T-helper 22 cell (primary cell): ENCODE measurements around the gene ARHGAP26.

Source experiments
- DNase-seq: peaks from one replicate; pipeline ENCODE4 v3.0.0-alpha.2; 2020; ENCODE audit warnings: low read depth

Gene ARHGAP26

GRCh38 chr5:142873831-142874230 is 103.7 kb downstream of the ARHGAP26 start:
- DNase-seq: no peak

DNA sequence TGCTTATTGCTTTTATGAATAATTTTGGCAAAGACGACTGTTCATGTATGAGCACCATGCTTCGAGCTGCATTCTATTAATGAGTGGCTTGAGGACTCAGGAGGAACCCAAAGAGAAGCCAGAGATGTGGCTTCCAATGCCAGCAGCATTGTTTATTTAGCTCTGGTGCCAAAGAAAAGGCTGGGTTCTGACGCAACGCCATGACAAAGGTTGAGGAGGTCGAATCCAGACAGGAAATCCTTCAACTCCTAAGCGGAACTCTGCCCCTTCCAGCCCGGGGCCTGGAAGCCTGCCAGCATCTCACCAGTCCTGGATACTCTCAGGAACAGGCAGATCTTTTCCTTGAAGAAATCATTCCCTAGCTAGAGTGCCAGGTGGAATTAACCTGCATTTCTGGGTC is 104.4 kb downstream of the ARHGAP26 start:
- DNase-seq: no peak

DNA sequence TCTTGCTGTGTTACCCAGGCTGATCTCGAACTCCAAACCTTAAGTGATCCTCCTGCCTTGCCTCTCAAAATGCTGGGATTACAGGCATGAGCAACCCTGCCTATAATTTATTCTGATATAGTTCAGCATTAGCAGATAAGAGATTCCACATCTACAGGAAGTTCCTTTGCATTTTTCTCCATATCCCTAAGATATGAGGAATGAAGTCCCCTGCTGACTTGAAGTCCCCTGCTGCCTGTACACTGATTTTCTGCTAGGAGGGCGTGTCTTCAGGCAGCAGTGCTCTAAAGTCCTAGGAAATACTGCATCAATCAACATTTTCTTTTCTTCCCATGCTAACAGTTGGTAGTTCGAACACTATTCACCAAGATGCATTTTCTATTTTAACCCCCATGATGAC is 105.8 kb downstream of the ARHGAP26 start:
- DNase-seq: no peak

- no peak for DNase-seq
Measured at GRCh38 chr5:142876817-142877216, 106.6 kb downstream of the ARHGAP26 start.

GRCh38 chr5:142878111-142878510 is 107.9 kb downstream of the ARHGAP26 start:
- DNase-seq: no peak

DNA sequence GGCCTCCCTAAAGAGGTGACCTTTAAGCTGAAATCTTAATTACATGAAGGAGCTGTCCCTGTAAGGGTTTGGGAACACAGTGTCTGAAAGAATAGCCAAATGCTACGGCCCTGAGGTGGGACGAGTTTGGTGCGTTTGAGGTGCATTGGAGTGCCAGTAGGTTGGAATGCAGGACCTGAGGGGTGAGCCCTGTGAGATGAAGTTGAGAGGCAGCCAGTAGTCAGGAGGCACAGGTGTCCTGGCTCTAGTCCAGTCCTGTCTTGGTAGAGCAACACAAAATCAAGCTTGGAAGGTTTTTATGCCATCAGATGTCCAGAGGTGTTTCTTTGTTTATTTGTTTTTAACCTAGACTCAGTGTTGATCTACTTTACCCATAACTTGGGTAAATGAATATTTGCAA is 108.5 kb downstream of the ARHGAP26 start:
- no peak for DNase-seq

GRCh38 chr5:142881076-142881783 is 111.1 kb downstream of the ARHGAP26 start:
- DNase-seq: no peak

GRCh38 chr5:142881784-142882126 is 111.6 kb downstream of the ARHGAP26 start:
- DNase-seq: no peak

DNA sequence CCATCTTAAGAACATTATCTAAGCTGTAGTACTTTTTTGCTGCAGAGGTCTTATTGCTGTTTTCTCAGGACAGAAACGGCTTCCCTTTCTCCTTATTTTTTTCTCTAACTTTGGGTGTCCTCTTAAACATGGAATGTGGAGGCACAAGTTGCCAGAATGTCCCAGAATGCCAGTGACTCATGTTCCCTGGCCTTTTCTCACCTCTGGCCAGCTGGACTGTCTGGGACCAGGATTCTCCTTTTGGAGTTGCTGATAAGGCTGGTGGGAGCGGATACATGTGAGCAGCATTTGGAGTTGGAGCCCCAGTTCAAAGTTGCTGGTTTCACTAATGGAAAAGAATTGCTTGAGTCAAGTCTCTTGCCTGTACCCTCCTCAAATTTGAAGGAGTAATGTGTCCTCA is 112.8 kb downstream of the ARHGAP26 start:
- DNase-seq: no peak

DNA sequence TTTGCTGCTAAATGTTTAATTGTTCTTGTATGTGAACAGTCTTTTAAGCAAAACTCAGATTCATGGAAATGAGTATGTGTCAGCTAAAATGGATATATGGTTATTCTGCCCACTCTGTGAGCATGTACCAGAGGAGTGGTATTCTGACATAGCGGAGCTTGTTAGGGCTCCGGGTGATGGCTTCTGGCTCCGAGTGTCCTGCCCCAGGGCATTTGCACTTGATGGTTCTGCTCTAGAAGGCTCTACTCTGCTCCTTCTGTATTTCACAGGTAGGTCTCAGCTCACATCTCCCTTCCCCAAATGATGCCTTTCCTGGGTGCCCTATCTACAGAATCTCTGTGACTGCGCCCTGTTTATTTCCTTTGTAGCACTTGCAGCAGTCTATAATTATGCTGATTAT is 113.3 kb downstream of the ARHGAP26 start:
- DNase-seq: no peak

DNA sequence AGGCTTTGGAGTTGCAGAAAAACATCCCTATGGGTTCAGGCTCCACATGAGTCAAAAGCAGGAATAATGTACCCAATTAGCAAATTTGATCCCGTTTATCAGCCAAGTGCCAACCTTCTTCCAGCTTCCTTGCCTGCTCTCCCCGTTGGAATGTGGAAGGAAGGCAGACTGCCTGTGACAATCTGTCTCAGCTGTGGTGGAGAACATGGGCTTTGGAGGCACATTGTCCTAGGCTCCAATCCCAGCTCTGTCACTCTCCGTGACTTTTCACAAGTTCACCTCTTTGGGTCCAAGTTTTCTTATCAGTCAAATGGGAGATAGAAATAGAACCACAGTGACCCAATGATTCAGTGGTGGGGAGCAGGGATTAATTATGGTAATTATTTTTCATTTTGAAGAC is 113.9 kb downstream of the ARHGAP26 start:
- no peak for DNase-seq

DNA sequence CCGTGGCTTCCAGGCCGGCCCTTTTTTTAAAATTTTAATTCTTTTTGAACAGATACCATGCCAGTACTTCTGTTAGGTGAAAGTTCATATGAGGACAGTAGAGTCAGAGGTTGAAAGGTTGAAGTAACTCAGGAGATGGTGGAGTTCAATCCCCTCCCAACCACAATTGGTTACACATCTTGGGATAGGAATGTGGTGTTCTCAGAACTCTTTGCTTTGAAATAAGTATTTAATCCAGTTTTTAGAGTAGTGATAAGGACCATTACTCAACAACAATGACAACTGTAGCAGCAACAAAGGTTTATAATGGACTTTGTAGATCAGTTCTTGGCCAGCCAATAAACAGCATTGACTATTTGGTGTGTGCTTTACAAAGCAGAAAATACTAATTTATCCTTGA is 116.0 kb downstream of the ARHGAP26 start:
- DNase-seq: no peak

GRCh38 chr5:142886956-142887355 is 116.8 kb downstream of the ARHGAP26 start:
- no peak for DNase-seq

- no peak for DNase-seq
Measured at GRCh38 chr5:142888469-142889085, 118.4 kb downstream of the ARHGAP26 start.

DNA sequence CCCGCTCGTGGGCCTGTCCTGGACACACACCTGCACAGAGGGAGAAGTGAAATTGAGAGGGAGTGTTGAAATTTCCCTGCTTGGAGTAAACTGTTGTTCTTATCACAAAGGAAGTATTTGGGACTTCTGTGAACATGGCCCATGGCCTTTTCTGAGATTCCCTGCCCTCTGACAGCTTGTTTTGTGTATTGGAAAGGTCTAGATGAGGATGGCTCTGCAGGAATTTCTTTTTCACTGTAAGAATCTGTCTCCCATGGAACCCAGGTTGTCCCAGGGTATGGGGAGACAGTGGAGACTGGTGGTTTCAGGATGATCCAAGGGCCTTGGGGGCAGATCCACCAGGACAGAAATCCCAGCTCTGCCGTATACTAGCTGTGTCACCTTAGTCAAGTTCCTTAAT is 121.8 kb downstream of the ARHGAP26 start:
- DNase-seq: no peak

DNA sequence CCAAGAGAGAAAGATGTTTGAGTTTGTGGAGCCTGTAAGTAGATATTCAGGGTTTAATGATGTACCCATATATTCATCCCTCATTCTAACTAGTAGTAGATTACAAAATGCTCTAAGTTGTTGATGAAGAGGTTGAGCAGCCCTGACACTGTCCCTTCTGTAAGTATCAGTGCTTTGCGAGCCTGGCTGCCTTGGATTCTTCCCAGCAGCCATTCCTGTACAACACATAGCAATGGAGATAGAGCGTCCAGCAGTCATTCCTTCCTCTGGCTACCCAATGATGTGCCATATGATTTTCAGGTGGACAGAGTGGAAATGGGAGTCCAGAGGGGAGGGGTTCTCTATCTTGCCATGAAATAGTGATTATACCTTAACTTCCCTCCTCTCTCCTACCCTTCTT is 124.1 kb downstream of the ARHGAP26 start:
- DNase-seq: no peak

DNA sequence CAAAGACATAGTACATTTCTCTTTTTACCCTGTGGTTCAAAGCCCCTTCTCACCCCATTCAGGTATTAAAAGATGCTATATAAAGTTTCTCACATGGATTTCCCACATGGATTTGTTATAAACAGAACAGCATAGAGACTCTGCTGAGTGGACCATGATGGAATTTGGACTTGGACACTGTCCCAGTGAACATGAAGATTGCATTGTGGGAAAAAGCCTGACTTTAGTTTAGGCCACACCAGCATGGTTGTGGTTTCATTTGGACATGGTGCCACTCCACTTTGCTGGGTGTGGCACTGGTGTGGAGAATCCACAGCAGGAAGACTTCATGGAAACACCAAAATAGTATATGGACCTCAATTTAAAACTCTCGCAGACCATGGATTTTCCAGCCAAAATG is 124.6 kb downstream of the ARHGAP26 start:
- no peak for DNase-seq

DNA sequence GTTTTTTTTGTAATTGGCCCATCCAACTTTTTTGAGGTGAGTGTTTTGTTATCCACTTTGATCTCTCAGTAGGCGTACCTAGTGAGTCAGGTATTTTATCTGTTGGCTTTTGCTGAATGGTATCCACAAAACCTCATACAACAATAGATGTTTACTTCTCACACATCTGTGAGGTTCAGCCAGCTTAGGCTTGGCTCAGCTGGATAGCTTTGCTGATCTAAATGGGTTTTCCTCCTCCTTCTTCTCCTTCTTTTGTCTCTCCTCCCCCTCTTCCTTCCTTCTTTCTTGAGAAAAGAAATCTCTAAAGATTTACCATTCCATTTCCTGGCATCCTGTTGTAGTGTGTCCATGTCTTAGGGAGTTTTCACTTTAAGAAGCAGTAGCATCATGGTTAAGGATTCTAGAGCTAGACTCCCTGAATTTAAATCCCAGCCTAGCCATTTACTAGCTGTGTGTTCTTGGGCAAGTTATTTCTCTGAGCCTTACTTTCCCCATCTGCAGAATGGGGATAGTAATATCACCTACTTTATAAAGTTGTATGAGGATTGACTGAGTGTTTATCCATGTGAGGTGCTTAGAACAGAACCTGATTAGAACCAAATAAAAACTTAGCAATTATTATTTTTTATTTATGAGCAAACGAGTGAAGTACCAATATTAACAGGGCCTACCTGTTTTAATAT is 126.3 kb downstream of the ARHGAP26 start:
- DNase-seq: no peak

GRCh38 chr5:142897328-142897727 is 127.2 kb downstream of the ARHGAP26 start:
- DNase-seq: no peak

GRCh38 chr5:142900927-142901326 is 130.8 kb downstream of the ARHGAP26 start:
- no peak for DNase-seq

DNA sequence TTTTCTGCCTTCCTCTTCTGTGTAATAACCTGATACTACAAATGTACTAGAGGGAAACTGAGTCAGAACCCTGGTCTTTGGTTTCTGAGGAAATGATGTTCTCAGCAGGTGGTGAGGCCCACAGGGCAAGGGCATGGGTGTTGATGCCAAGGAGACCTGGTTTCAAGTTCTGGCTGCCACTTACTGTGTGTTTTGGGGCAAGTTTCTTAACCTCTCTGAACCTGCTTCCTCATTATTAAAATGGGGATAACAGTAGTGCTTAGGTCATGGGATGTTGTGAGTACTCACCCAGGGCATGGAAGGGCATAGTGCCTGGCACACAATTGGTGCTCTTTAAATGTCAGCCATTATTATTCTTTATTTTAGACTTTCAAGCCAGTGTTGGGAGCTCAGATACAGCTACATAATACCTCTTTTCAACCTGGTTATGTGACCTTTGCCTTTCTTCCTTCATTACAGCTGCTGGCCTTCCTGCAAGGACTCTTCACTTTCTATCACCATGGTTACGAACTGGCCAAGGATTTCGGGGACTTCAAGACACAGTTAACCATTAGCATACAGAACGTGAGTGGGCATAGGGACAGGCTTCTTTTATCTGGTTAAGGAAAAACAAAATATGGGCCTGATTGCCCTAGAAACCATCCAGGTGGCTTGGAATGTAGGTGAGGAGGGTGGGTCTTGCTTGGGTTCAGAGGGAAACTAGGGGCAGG is 131.5 kb downstream of the ARHGAP26 start:
- DNase-seq: no peak

DNA sequence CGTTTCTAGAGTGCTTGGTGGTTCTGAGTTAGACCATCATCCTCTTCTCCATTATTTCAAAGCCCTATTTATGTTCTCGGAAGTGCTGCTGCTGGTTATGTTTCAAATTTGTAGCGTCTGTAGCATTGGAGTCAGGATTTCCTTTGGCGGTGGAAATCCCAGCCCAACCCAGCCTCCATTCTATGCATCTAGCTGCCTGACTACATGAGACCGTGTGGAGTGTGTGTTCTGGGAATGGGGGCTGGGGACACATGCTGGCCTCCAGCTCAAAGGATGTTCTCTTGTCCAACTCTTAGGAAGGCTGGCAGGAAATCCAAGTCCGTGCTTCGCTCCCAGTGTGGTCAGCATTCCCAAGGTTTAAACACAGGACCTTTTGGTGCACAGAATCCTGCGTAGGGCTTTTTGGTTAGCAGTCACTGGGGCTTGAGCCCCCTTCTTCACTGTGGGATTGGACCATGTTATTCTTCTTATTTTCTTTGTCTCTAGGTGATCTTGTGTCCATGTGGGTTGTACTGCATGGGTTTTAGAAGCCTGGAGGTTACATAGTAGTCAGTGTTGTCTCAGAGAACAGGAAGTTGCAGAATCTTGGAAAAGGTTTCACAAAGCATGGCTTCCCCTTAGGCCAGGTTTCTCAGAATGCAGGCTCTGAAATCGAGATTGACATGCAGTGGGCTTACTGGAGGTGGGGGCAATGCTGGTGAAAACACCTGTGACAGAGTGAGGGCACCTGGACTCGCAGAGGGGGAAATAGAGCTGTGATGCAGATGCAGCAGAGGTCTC is 132.2 kb downstream of the ARHGAP26 start:
- no peak for DNase-seq
